ENCODE results near the gene BIRC3. TPM values are rescaled to one million over a fixed set of nuclear protein-coding genes. Genes with fewer than 3 reads are reported as not detected.
A peak's percentile ranks its signal among the peaks of the same experiment; 100 is the strongest.

BIRC3 gene
- total RNA-seq, 3 donors from 2014 or later: 26.1 to 116 (median 45.4) TPM

DNA sequence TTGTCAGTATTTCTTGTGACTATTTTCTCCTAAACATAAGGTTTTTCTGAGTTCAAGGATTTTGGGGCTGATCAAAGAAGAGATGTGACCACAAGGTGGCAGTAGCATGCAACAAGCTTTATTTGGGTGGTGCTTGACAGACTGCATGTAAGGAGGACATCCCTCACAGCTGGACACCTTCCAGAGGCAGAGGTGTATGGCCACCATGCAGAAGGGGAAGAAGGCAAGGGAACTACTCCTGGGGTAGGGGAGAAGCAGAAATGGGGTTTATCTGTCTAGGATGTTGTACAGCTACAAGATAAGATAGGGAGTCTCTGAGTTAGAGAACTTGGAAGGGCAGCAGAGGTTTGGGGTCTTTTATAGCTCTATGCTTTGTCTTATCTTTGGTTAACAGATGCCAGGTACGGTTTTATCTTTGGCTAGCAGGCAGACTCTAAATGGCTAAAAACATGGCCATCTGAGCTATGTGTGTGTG lies 24.6 kb downstream of the BIRC3 start:
- peak; percentile 83 for ATAC-seq
- Histone ChIP-seq H3K4me1 (ENCODE audit: low read depth) (peaks cover 3% of the 10 kb centered on the region), H3K36me3 (ENCODE audit: low read depth) (no peaks in the 10 kb centered on the region), H3K4me3 (no peak overlapping the region), H3K9me3 (no peaks in the 10 kb centered on the region)
- DNase-seq: peak in 1 of 3 donors; percentile 94
- intact Hi-C loops (cut with DNase I, micrococcal nuclease): loop anchor here (5.0 to 10.0 kb wide), 2 partner anchors 153 to 155 kb away; no protein-coding TSS in a partner anchor
- TF ChIP-seq, protein P1, sequence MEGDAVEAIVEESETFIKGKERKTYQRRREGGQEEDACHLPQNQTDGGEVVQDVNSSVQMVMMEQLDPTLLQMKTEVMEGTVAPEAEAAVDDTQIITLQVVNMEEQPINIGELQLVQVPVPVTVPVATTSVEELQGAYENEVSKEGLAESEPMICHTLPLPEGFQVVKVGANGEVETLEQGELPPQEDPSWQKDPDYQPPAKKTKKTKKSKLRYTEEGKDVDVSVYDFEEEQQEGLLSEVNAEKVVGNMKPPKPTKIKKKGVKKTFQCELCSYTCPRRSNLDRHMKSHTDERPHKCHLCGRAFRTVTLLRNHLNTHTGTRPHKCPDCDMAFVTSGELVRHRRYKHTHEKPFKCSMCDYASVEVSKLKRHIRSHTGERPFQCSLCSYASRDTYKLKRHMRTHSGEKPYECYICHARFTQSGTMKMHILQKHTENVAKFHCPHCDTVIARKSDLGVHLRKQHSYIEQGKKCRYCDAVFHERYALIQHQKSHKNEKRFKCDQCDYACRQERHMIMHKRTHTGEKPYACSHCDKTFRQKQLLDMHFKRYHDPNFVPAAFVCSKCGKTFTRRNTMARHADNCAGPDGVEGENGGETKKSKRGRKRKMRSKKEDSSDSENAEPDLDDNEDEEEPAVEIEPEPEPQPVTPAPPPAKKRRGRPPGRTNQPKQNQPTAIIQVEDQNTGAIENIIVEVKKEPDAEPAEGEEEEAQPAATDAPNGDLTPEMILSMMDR (IDR thresholded peaks at IDR 0.05): peak; percentile 63

DNA sequence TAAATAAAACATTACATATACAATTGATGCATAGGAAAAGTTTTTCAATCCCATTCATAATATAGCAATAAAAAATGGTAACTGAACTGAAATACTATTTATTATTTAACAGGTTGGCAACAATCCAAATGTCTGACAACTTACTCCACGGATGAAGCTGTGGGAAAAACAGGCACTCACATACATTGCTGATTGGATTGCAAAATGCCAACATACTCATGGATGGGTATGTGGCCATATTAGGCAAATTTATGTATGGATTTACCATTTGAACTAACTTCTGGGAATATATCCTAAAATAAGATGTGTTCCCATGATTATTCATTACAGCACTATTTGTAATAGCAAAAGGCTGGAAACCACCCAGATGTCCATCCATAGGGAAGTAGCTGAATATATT lies 26.5 kb downstream of the BIRC3 start:
- H3K9me3 ChIP-seq: no peaks in the 10 kb centered on the region
- H3K36me3 ChIP-seq (ENCODE audit: low read depth): no peaks in the 10 kb centered on the region
- TF ChIP-seq, protein P1 (IDR thresholded peaks at IDR 0.05): no peak
- ATAC-seq (no peak), DNase-seq (no peak)
- H3K4me3 ChIP-seq: no peak overlapping the region
- H3K4me1 ChIP-seq (ENCODE audit: low read depth): peaks cover 9% of the 10 kb centered on the region
- intact Hi-C loops (cut with DNase I, micrococcal nuclease): loop anchor here (5.0 to 10.0 kb wide), 2 partner anchors 151 to 153 kb away; no protein-coding TSS in a partner anchor

DNA sequence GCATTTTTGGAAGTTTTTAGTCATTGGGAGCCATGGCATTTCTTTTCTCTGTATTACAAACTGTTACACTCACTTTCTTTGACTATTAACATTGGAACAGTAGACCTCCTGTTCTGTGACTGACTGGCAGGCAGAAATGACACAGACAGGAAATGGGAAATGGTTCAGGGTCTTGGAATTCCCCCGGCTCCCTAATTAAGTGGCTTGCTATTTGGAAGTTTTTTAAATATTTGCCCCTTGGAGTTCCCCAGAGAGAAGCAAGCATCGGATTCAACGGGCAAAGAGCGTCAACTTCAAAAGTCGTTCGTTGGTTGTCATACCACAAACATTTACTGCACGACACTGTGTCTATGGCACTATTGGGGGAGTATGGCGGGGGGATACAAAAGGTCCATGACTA lies 28.6 kb downstream of the BIRC3 start:
- intact Hi-C loops (cut with DNase I, micrococcal nuclease): loop anchor here in 1 of 2 donors (10.0 kb wide), 1 partner anchor 149 kb away; no protein-coding TSS in a partner anchor
- ATAC-seq: no peak

GRCh38 chr11:102346456-102346747 lies 29.1 kb downstream of the BIRC3 start:
- no peak for DNase-seq
- peaks cover 12% of the 10 kb centered on the region for H3K4me1 ChIP-seq (ENCODE audit: low read depth)
- intact Hi-C loops (cut with DNase I, micrococcal nuclease): loop anchor here in 1 of 2 donors (10.0 kb wide), 1 partner anchor 148 kb away; no protein-coding TSS in a partner anchor

More for the DNA sequence above, 28.6 kb downstream of the BIRC3 start:
- TF ChIP-seq, protein P1 (IDR thresholded peaks at IDR 0.05): no peak
- peaks cover 12% of the 10 kb centered on the region for H3K4me1 ChIP-seq (ENCODE audit: low read depth)
- DNase-seq: no peak
- H3K36me3 ChIP-seq (ENCODE audit: low read depth): no peaks in the 10 kb centered on the region
- no peaks in the 10 kb centered on the region for H3K9me3 ChIP-seq
- H3K4me3 ChIP-seq: no peak overlapping the region

GRCh38 chr11:102346748-102347461 lies 29.6 kb downstream of the BIRC3 start, which contains the start of gene BIRC2:
TSS of gene BIRC2 (plus strand) at chr11:102347214. CDS start at chr11:102349855, 2,641 bp downstream.
- TF ChIP-seq, protein P1 (IDR thresholded peaks at IDR 0.05): peak; percentile 84
- no peaks in the 10 kb centered on the region for H3K9me3 ChIP-seq
- DNase-seq (peak; percentile 96 to 98 (median 97)), ATAC-seq (peak; percentile 98)
- H3K36me3 ChIP-seq (ENCODE audit: low read depth): no peaks in the 10 kb centered on the region
- intact Hi-C loops (cut with DNase I, micrococcal nuclease): loop anchor here in 1 of 2 donors (10.0 kb wide), 1 partner anchor 148 kb away; no protein-coding TSS in a partner anchor
- H3K4me1 ChIP-seq (ENCODE audit: low read depth): peaks cover 12% of the 10 kb centered on the region
- peak within 1 kb of the TSS; percentile 75 for H3K4me3 ChIP-seq

More at GRCh38 chr11:102346456-102346747, 29.1 kb downstream of the BIRC3 start:
- no peaks in the 10 kb centered on the region for H3K36me3 ChIP-seq (ENCODE audit: low read depth)
- H3K4me3 ChIP-seq: peak overlapping the region; percentile 75
- no peak for ATAC-seq
- TF ChIP-seq, protein P1 (IDR thresholded peaks at IDR 0.05): no peak
- no peaks in the 10 kb centered on the region for H3K9me3 ChIP-seq

Measured in mucosa of descending colon (tissue), 3 donors.